Measurements from ENCODE around the gene OR2T6. TPM values are rescaled to one million over a fixed set of nuclear protein-coding genes. Genes with fewer than 3 reads are reported as not detected.

OR2T6 gene
- total RNA-seq, 1 donor from 2014 or later: not detected

GRCh38 chr1:248388426-248388825, 12.9 kb downstream of the OR2T6 start:
- no peaks in the 10 kb centered on the region for H3K36me3 Mint-ChIP-seq (ENCODE audit: low read depth, unreplicated experiment)
- no peaks in the 10 kb centered on the region for H3K4me1 Mint-ChIP-seq (ENCODE audit: unreplicated experiment)
- no peak overlapping the region for H3K4me3 Mint-ChIP-seq (ENCODE audit: unreplicated experiment)
- peaks cover 4% of the 10 kb centered on the region for H3K27me3 Mint-ChIP-seq (ENCODE audit: unreplicated experiment)
- peaks cover 23% of the 10 kb centered on the region for H3K9me3 Mint-ChIP-seq (ENCODE audit: unreplicated experiment)
- TF ChIP-seq, protein P1, sequence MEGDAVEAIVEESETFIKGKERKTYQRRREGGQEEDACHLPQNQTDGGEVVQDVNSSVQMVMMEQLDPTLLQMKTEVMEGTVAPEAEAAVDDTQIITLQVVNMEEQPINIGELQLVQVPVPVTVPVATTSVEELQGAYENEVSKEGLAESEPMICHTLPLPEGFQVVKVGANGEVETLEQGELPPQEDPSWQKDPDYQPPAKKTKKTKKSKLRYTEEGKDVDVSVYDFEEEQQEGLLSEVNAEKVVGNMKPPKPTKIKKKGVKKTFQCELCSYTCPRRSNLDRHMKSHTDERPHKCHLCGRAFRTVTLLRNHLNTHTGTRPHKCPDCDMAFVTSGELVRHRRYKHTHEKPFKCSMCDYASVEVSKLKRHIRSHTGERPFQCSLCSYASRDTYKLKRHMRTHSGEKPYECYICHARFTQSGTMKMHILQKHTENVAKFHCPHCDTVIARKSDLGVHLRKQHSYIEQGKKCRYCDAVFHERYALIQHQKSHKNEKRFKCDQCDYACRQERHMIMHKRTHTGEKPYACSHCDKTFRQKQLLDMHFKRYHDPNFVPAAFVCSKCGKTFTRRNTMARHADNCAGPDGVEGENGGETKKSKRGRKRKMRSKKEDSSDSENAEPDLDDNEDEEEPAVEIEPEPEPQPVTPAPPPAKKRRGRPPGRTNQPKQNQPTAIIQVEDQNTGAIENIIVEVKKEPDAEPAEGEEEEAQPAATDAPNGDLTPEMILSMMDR (IDR thresholded peaks at IDR 0.05; ENCODE audit: unreplicated experiment): no peak
- H3K27ac Mint-ChIP-seq (ENCODE audit: unreplicated experiment): no peak overlapping the region
- no peak for DNase-seq (ENCODE audit: low spot score)

- Mint-ChIP-seq H3K9me3 (ENCODE audit: unreplicated experiment) (peaks cover 32% of the 10 kb centered on the region), H3K27ac (ENCODE audit: unreplicated experiment) (no peak overlapping the region), H3K27me3 (ENCODE audit: unreplicated experiment) (peaks cover 2% of the 10 kb centered on the region), H3K4me3 (ENCODE audit: unreplicated experiment) (no peak overlapping the region), H3K36me3 (ENCODE audit: low read depth, unreplicated experiment) (no peaks in the 10 kb centered on the region), H3K4me1 (ENCODE audit: unreplicated experiment) (no peaks in the 10 kb centered on the region)
- no peak for DNase-seq (ENCODE audit: low spot score)
- TF ChIP-seq, protein P1 (IDR thresholded peaks at IDR 0.05; ENCODE audit: unreplicated experiment): no peak
These were observed 17.5 kb downstream of the OR2T6 start for GRCh38 chr1:248393050-248393449.

GRCh38 chr1:248402748-248403147, 27.2 kb downstream of the OR2T6 start, which contains the start of gene OR2T1:
OR2T1 (plus strand) TSS chr1:248403048; CDS start chr1:248406148, 3,100 bp downstream.
- TF ChIP-seq, protein P1 (IDR thresholded peaks at IDR 0.05; ENCODE audit: unreplicated experiment): no peak
- Mint-ChIP-seq H3K4me1 (ENCODE audit: unreplicated experiment) (no peaks in the 10 kb centered on the region), H3K4me3 (ENCODE audit: unreplicated experiment) (no peak within 1 kb of the TSS), H3K36me3 (ENCODE audit: low read depth, unreplicated experiment) (peaks cover 10% of the 10 kb centered on the region), H3K27me3 (ENCODE audit: unreplicated experiment) (peaks cover 2% of the 10 kb centered on the region), H3K9me3 (ENCODE audit: unreplicated experiment) (peaks cover 29% of the 10 kb centered on the region), H3K27ac (ENCODE audit: unreplicated experiment) (no peak within 1 kb of the TSS)
- DNase-seq (ENCODE audit: low spot score): no peak

GRCh38 chr1:248404024-248404423, 28.5 kb downstream of the OR2T6 start:
- Mint-ChIP-seq H3K27me3 (ENCODE audit: unreplicated experiment) (peaks cover 2% of the 10 kb centered on the region), H3K4me3 (ENCODE audit: unreplicated experiment) (peak overlapping the region; percentile 0), H3K27ac (ENCODE audit: unreplicated experiment) (peak overlapping the region; percentile 0), H3K4me1 (ENCODE audit: unreplicated experiment) (no peaks in the 10 kb centered on the region), H3K9me3 (ENCODE audit: unreplicated experiment) (peaks cover 31% of the 10 kb centered on the region), H3K36me3 (ENCODE audit: low read depth, unreplicated experiment) (peaks cover 10% of the 10 kb centered on the region)
- no peak for DNase-seq (ENCODE audit: low spot score)
- TF ChIP-seq, protein P1 (IDR thresholded peaks at IDR 0.05; ENCODE audit: unreplicated experiment): no peak

- peaks cover 17% of the 10 kb centered on the region for H3K36me3 Mint-ChIP-seq (ENCODE audit: low read depth, unreplicated experiment)
- DNase-seq (ENCODE audit: low spot score): no peak
- peaks cover 34% of the 10 kb centered on the region for H3K9me3 Mint-ChIP-seq (ENCODE audit: unreplicated experiment)
- TF ChIP-seq, protein P1 (IDR thresholded peaks at IDR 0.05; ENCODE audit: unreplicated experiment): no peak
- H3K27me3 Mint-ChIP-seq (ENCODE audit: unreplicated experiment): peaks cover 2% of the 10 kb centered on the region
- no peak overlapping the region for H3K4me3 Mint-ChIP-seq (ENCODE audit: unreplicated experiment)
- no peaks in the 10 kb centered on the region for H3K4me1 Mint-ChIP-seq (ENCODE audit: unreplicated experiment)
- H3K27ac Mint-ChIP-seq (ENCODE audit: unreplicated experiment): no peak overlapping the region
These were observed 31.5 kb downstream of the OR2T6 start for GRCh38 chr1:248406721-248407692.
